Endothelial cell of umbilical vein (primary cell): ENCODE measurements around the gene BRK1. TPM values are rescaled to one million over a fixed set of nuclear protein-coding genes. Genes with fewer than 3 reads are reported as not detected.

Experiments used
- BruUV-seq: library from RNA; stranded (reverse); fragments of 400-500 nt; replicated peaks from 2 replicates; lab custom pipeline; 2021; lab: Mats Ljungman, UMichigan
- CTCF ChIA-PET: fragments of 300-600, 350-600 bp; sonication (Branson Sonifier 250); formaldehyde crosslinking; loops from one replicate; lab custom pipeline; 2021; ENCODE audit warnings: antibody characterized with exemption, inconsistent platforms; lab: Charles Lee
- POLR2A ChIA-PET: fragments of 300-600, 350-600 bp; sonication (Branson Sonifier 250); formaldehyde crosslinking; loops from one replicate; lab custom pipeline; 2021; ENCODE audit warnings: antibody characterized with exemption, inconsistent platforms; lab: Charles Lee
- DNase-seq: peaks from one replicate; pipeline ENCODE4 v3.0.0-alpha.2; 2011; ENCODE audit warnings: low read depth, low spot score
- FAIRE-seq: peaks from 2 replicates; lab custom pipeline; 2011; peaks lifted over from hg19 to GRCh38; lab: Jason Lieb, UNC
- H2AFZ ChIP-seq: 2 replicates; pipeline ENCODE4 v1.6.0; 2012; ENCODE audit warnings: low read depth, low read length, control low read depth, inconsistent platforms
- H3K27ac ChIP-seq: 2 replicates; pipeline ENCODE4 v1.5.1; 2011; ENCODE audit warnings: low read depth, mild to moderate bottlenecking, control low read depth, low read length, moderate library complexity; ENCODE audit not compliant: insufficient read depth
- H3K27me3 ChIP-seq, 2 experiments: 2 replicates each; pipeline versions ENCODE4 v1.6.0 to v1.6.1; 2011; ENCODE audit warnings: low read length in 2 of 2, mixed read lengths in 1 of 2; ENCODE audit not compliant: control insufficient read depth in 2 of 2, insufficient read depth in 2 of 2
- H3K36me3 ChIP-seq, 2 experiments: 2 replicates in 1 of 2; 3 replicates in 1 of 2; pipeline ENCODE4 v1.5.1; 2011; ENCODE audit warnings: low read length in 2 of 2, mild to moderate bottlenecking in 1 of 2, moderate library complexity in 1 of 2; ENCODE audit not compliant: control insufficient read depth in 2 of 2, insufficient read depth in 2 of 2; ENCODE audit errors: extremely low read depth in 1 of 2
- H3K4me1 ChIP-seq: 3 replicates; pipeline ENCODE4 v1.5.1; 2011; ENCODE audit warnings: mild to moderate bottlenecking, low read length; ENCODE audit not compliant: control insufficient read depth, insufficient read depth; ENCODE audit errors: extremely low read depth
- H3K4me2 ChIP-seq: 2 replicates; pipeline ENCODE4 v1.6.1; 2011; ENCODE audit warnings: low read length, control low read depth, mixed read lengths; ENCODE audit not compliant: insufficient read depth
- H3K4me3 ChIP-seq, 3 experiments: fragments of 200-600 bp in 1 of 3; sonication (generic), shearing (Covaris generic) in 1 of 3; replicated peaks in 1 of 3; 2 replicates each; pipeline ENCODE4 v1.5.1; 2011 to 2016; ENCODE audit warnings: control low read depth in 3 of 3, low read length in 3 of 3, mild to moderate bottlenecking in 2 of 3, inconsistent platforms in 1 of 3, low read depth in 1 of 3, moderate library complexity in 1 of 3; ENCODE audit not compliant: insufficient read depth in 1 of 3
- H3K79me2 ChIP-seq: 2 replicates; pipeline ENCODE4 v1.6.0; 2012; ENCODE audit warnings: low read length, inconsistent platforms; ENCODE audit not compliant: control insufficient read depth, insufficient read depth
- H3K9ac ChIP-seq: replicated peaks from 2 replicates; pipeline ENCODE3; 2011; ENCODE audit warnings: low read length, control low read depth; ENCODE audit not compliant: insufficient read depth; ENCODE audit errors: extremely low read depth
- H3K9me1 ChIP-seq: replicated peaks from 3 replicates; pipeline ENCODE4 v1.6.0; 2011; ENCODE audit warnings: mild to moderate bottlenecking, low read length; ENCODE audit not compliant: control insufficient read depth, insufficient read depth; ENCODE audit errors: extremely low read depth
- H3K9me3 ChIP-seq: replicated peaks from 2 replicates; pipeline ENCODE4 v1.5.1; 2012; ENCODE audit warnings: low read length, inconsistent platforms; ENCODE audit not compliant: control insufficient read depth, insufficient read depth
- H4K20me1 ChIP-seq: replicated peaks from 2 replicates; pipeline ENCODE3; 2011; ENCODE audit warnings: mild to moderate bottlenecking, low read length; ENCODE audit not compliant: control insufficient read depth, insufficient read depth; ENCODE audit errors: extremely low read depth
- CTCF ChIP-seq, 2 donors: IDR thresholded peaks; 1 replicate in 1 of 2; 2 replicates in 1 of 2; pipeline ENCODE4 v1.5.1; 2011; ENCODE audit warnings: low read length in 2 of 2, mild to moderate bottlenecking in 2 of 2, moderate library complexity in 2 of 2, control low read depth in 1 of 2, inconsistent platforms in 1 of 2, low read depth in 1 of 2; ENCODE audit not compliant: insufficient read depth in 1 of 2; ENCODE audit errors: extremely low read depth in 1 of 2
- EZH2 ChIP-seq: IDR thresholded peaks from 2 replicates; pipeline ENCODE4 v1.6.1; 2012; ENCODE audit warnings: borderline replicate concordance, low read depth, mild to moderate bottlenecking, moderate library complexity, low read length, inconsistent platforms; ENCODE audit not compliant: severe bottlenecking
- FOS ChIP-seq: IDR thresholded peaks from 2 replicates; pipeline ENCODE4 v1.6.1; 2011; ENCODE audit warnings: mild to moderate bottlenecking, low read length, moderate library complexity, borderline replicate concordance; ENCODE audit not compliant: insufficient read depth
- GATA2 ChIP-seq: IDR thresholded peaks from 2 replicates; pipeline ENCODE4 v1.7.0; 2011; ENCODE audit warnings: low read depth, mild to moderate bottlenecking, moderate library complexity, mixed read lengths, low read length; ENCODE audit not compliant: insufficient read length, insufficient read depth
- JUN ChIP-seq: IDR thresholded peaks from 2 replicates; pipeline ENCODE4 v1.6.1; 2011; ENCODE audit warnings: borderline replicate concordance, low read depth; ENCODE audit not compliant: insufficient read length, insufficient read depth
- MAX ChIP-seq: IDR thresholded peaks from 2 replicates; pipeline ENCODE4 v1.6.1; 2011; ENCODE audit not compliant: insufficient read depth, insufficient read length
- MYC ChIP-seq: IDR thresholded peaks from one replicate; pipeline ENCODE4 v1.6.1; 2011; ENCODE audit warnings: mild to moderate bottlenecking, low read depth, low read length
- POLR2A ChIP-seq: IDR thresholded peaks from 2 replicates; pipeline ENCODE4 v1.6.1; 2012; ENCODE audit warnings: low read depth, mild to moderate bottlenecking, control low read depth, low read length
- POLR2AphosphoS5 ChIP-seq: IDR thresholded peaks from 2 replicates; pipeline ENCODE4 v1.6.1; 2012; ENCODE audit warnings: low read depth, mild to moderate bottlenecking, control low read depth, low read length, moderate library complexity; ENCODE audit not compliant: insufficient read depth
- dilution Hi-C: fragments of 300-500 bp; cut with MboI; formaldehyde crosslinking; loops from one replicate; pipeline ENCODE4 v1.15.0; 2019; ENCODE audit warnings: low sequenced_read_pairs; ENCODE audit not compliant: extremely low pct_ligation_motif_present
- intact Hi-C: fragments of 100-400 bp; cut with micrococcal nuclease; formaldehyde crosslinking; loops from one replicate; pipeline ENCODE4 v1.10.0; 2022
- polyA plus RNA-seq, 4 experiments: library from polyadenylated mRNA; depleted of rRNA in 3 of 4; stranded (reverse) in 3 of 4; unstranded in 1 of 4; fragments of >200 nt; gene quantifications; 2 replicates each; pipeline versions ENCODE4 v1.2.1 to v1.2.3, GENCODE V29; 2011 to 2012; ENCODE audit warnings: missing spikeins in 1 of 4
- total RNA-seq: library from RNA; stranded (reverse); gene quantifications from 2 replicates; pipeline ENCODE4 v1.2.3, GENCODE V29; 2021

The BRK1 gene
- total and polyA plus RNA-seq, 2 donors (not counting 3 experiments of a cell fraction or from before 2014, with no cell fraction given), result 123 to 144 TPM

GRCh38 chr3:10093678-10094077 lies 21.8 kb upstream of the BRK1 start:
- ChIA-PET CTCF (no interaction called here), POLR2A (no interaction called here)
- H4K20me1 ChIP-seq, result no peaks in the 10 kb centered on the region
- no peak overlapping the region for H2AFZ ChIP-seq
- no peak overlapping the region for H3K9ac ChIP-seq
- no peak overlapping the region for H3K4me2 ChIP-seq
- no peaks in the 10 kb centered on the region for H3K27me3 ChIP-seq
- no peak overlapping the region for H3K27ac ChIP-seq
- intact Hi-C loops (no loop called here), dilution Hi-C loops (no loop called here)
- H3K9me3 ChIP-seq, result no peaks in the 10 kb centered on the region
- no peak overlapping the region for H3K4me3 ChIP-seq
- no peak for TF ChIP-seq MYC
- TF ChIP-seq JUN, result no peak
- no peak for TF ChIP-seq GATA2
- no peak for TF ChIP-seq FOS
- no peak for TF ChIP-seq EZH2
- no peak for TF ChIP-seq CTCF (IDR thresholded peaks at IDR 0.05; ENCODE audit: extremely low read depth in 1 of 2, insufficient read depth in 1 of 2, low read depth in 1 of 2, low read length in 2 of 2)
- no peak for TF ChIP-seq POLR2AphosphoS5
- no peak for TF ChIP-seq POLR2A
- TF ChIP-seq MAX, result no peak
- BruUV-seq, result no TSS peak
- FAIRE-seq (no peak), DNase-seq (no peak)
- no peaks in the 10 kb centered on the region for H3K36me3 ChIP-seq
- no peaks in the 10 kb centered on the region for H3K79me2 ChIP-seq
- no peaks in the 10 kb centered on the region for H3K4me1 ChIP-seq
- H3K9me1 ChIP-seq, result no peaks in the 10 kb centered on the region
